K562 (cell line): ENCODE measurements around the gene HNRNPU. TPM values are rescaled to one million over a fixed set of nuclear protein-coding genes. Genes with fewer than 3 reads are reported as not detected.

Experiments used
- ARID4B ChIP-seq: sonication (generic); formaldehyde crosslinking; IDR thresholded peaks from 2 replicates; pipeline ENCODE4 v1.8.0; 2022; ENCODE audit warnings: mild to moderate bottlenecking, missing genetic modification reagents
- ASH1L ChIP-seq: fragments of 450-650 bp; IDR thresholded peaks from 2 replicates; pipeline ENCODE4 v1.6.1; 2018; ENCODE audit warnings: borderline replicate concordance, mild to moderate bottlenecking, low read depth; ENCODE audit not compliant: partially characterized antibody
- ATF6 ChIP-seq: sonication (generic); formaldehyde crosslinking; IDR thresholded peaks from 2 replicates; pipeline ENCODE4 v1.4.0; 2020; ENCODE audit warnings: mild to moderate bottlenecking, missing genetic modification reagents
- ESRRB ChIP-seq: fragments of 250-450 bp; sonication (Bioruptor Pico); IDR thresholded peaks from 2 replicates; pipeline ENCODE4 v1.5.0; 2020; ENCODE audit warnings: mild to moderate bottlenecking, moderate library complexity, borderline replicate concordance
- MCM5 ChIP-seq: fragments of 450-650 bp; IDR thresholded peaks from 2 replicates; pipeline ENCODE4 v1.6.1; 2016; ENCODE audit warnings: low read depth
- NONO ChIP-seq, 2 experiments: fragments of 200-400 bp in 1 of 2; fragments of 450-650 bp in 1 of 2; formaldehyde crosslinking in 1 of 2; IDR thresholded peaks; 2 replicates each; pipeline ENCODE4 v1.6.1; 2017; ENCODE audit warnings: low read depth in 2 of 2, mild to moderate bottlenecking in 2 of 2, moderate library complexity in 2 of 2, low read length in 1 of 2
- SAFB2 ChIP-seq: fragments of 200-400 bp; formaldehyde crosslinking; IDR thresholded peaks from 2 replicates; pipeline ENCODE4 v1.6.1; 2018; ENCODE audit warnings: borderline replicate concordance, low read length, low read depth, moderate library complexity; ENCODE audit not compliant: severe bottlenecking
- ZNF124 ChIP-seq: sonication (generic); formaldehyde crosslinking; IDR thresholded peaks from 2 replicates; pipeline ENCODE4 v1.8.1; 2022; ENCODE audit warnings: missing genetic modification reagents
- ZNF311 ChIP-seq: fragments of 250-450 bp; sonication (Bioruptor Pico); IDR thresholded peaks from 2 replicates; pipeline ENCODE4 v1.4.0; 2020; ENCODE audit warnings: mild to moderate bottlenecking, moderate library complexity
- ZNF584 ChIP-seq: fragments of 200-800 bp; sonication (Bioruptor generic); IDR thresholded peaks from 2 replicates; pipeline ENCODE4 v1.6.1; 2016; ENCODE audit warnings: low read depth, mild to moderate bottlenecking, missing genetic modification characterization, missing compliant biosample characterization
- ZNF766 ChIP-seq: fragments of 200-800 bp; sonication (Bioruptor generic); conservative IDR thresholded peaks from 2 replicates; pipeline ENCODE4 v1.6.1; 2016; ENCODE audit warnings: missing genetic modification characterization, missing compliant biosample characterization
- polyA plus RNA-seq, 8 experiments: library from polyadenylated mRNA; depleted of rRNA in 4 of 8; stranded (reverse) in 5 of 8; unstranded in 3 of 8; fragments of >200 nt; fragmentation: Nextera tagmentation in 2 of 8; fragmentation: Illumina TruSeq in 1 of 8; extraction: Ambion mirVana in 2 of 8; extraction: Trizol in 1 of 8; gene quantifications; 2 replicates each; pipeline versions ENCODE4 v1.2.1 to v1.2.3, GENCODE V29; 2011 to 2014; ENCODE audit warnings: inconsistent platforms in 1 of 8, missing spikeins in 1 of 8
- total RNA-seq, 7 experiments: library from RNA; depleted of rRNA in 6 of 7; stranded (reverse); fragments of >200 nt in 6 of 7; fragmentation: Illumina TruSeq in 2 of 7; extraction: Trizol in 2 of 7; gene quantifications; 2 replicates each; pipeline versions ENCODE4 v1.2.1 to v1.2.3, GENCODE V29; 2011 to 2021; ENCODE audit warnings: low replicate concordance in 1 of 7

The HNRNPU gene
- total and polyA plus RNA-seq, 9 of the 15 experiments (the other 6 are each of a cell fraction or from before 2014, with no cell fraction given) = 159 to 777 (median 577) TPM

- TF ChIP-seq ATF6 (CRISPR knock-in tag) (peak; percentile 90; the same call in 1 of the 2 replicates), ZNF766 (CRISPR knock-in tag) (0 out of 2 replicates have a peak, but pooled peaks have one; percentile 68), SAFB2 (no peak), ZNF124 (CRISPR knock-in tag) (no peak), MCM5 (no peak), ARID4B (CRISPR knock-in tag) (peak; percentile 24; the same call in 1 of the 2 replicates), ASH1L (no peak), NONO (IDR thresholded peaks at IDR 0.05; ENCODE audit: low read depth in 2 of 2, low read length in 1 of 2) (peak in 1 of 2 experiments; percentile 73; a peak in 1 of 4 replicates), ESRRB (CRISPR knock-in tag) (0 out of 2 replicates have a peak, but pooled peaks have one; percentile 13), ZNF311 (CRISPR knock-in tag) (no peak), ZNF584 (CRISPR knock-in tag) (peak; percentile 86)
These were observed 28.8 kb downstream of the HNRNPU start, which contains the start of gene COX20 (continued) for GRCh38 chr1:244835276-244836134.
